Measurements from ENCODE around the gene GJD2. TPM values are rescaled to one million over a fixed set of nuclear protein-coding genes. Genes with fewer than 3 reads are reported as not detected.

Gene GJD2
- total RNA-seq, 1 experiment from 2014 or later: not detected

GRCh38 chr15:34794590-34795206, 39.9 kb upstream of the GJD2 start:
- H3K56ac ChIP-seq (ENCODE audit: insufficient read length, low read depth, low read length): no peak overlapping the region
- peak overlapping the region; percentile 12 for H2BK12ac ChIP-seq (ENCODE audit: insufficient read length, low read depth, low read length)
- no peaks in the 10 kb centered on the region for H3K9me3 ChIP-seq (ENCODE audit: control insufficient read depth, low read depth, low read length)
- H3K27me3 ChIP-seq (ENCODE audit: insufficient read depth, low read length): no peaks in the 10 kb centered on the region; the same call in 1 of the 2 replicates
- no peak overlapping the region for H3K23ac ChIP-seq (ENCODE audit: insufficient read length, low read depth, low read length)
- H3K79me1 ChIP-seq (ENCODE audit: insufficient read depth, low read depth, low read length, poor library complexity, severe bottlenecking): no peaks in the 10 kb centered on the region
- H2BK15ac ChIP-seq (ENCODE audit: low read depth, low read length): no peak overlapping the region
- no peak overlapping the region for H4K5ac ChIP-seq (ENCODE audit: insufficient read length, low read depth, low read length)
- no CpG with 5 or more reads among the region's 33 CpGs for WGBS (ENCODE audit: extremely low coverage, insufficient read length, low lambda C conversion rate)
- H3K27me3 Mint-ChIP-seq (ENCODE audit: low read depth): peaks cover 38% of the 10 kb centered on the region
- peak overlapping the region; percentile 92 for H3K14ac ChIP-seq (ENCODE audit: insufficient read depth, low read length)
- H3K4me1 ChIP-seq (ENCODE audit: insufficient read depth, low read length): no peaks in the 10 kb centered on the region
- no peak overlapping the region for H3K27ac Mint-ChIP-seq
- no peak overlapping the region for H3T11ph ChIP-seq (ENCODE audit: low read length)
- no peak overlapping the region; the same call in 1 of the 2 replicates for H3K4ac ChIP-seq (ENCODE audit: low read depth, low read length)
- peak overlapping the region; percentile 34 for H3K9ac ChIP-seq (ENCODE audit: extremely low read depth, insufficient read length, low read length)
- peak; percentile 33 for DNase-seq
- H3K4me3 Mint-ChIP-seq: peak overlapping the region; percentile 66 to 72
- no peaks in the 10 kb centered on the region for H4K20me1 ChIP-seq (ENCODE audit: control insufficient read depth, insufficient read depth, insufficient read length)
- H3K79me2 ChIP-seq (ENCODE audit: insufficient read depth, low read length): no peaks in the 10 kb centered on the region
- no peak overlapping the region for H2BK5ac ChIP-seq (ENCODE audit: insufficient read length, low read length)
- H3K9me3 Mint-ChIP-seq: no peaks in the 10 kb centered on the region
- H3K23me2 ChIP-seq (ENCODE audit: insufficient read length, low read depth, low read length, poor library complexity, severe bottlenecking): peaks cover 8% of the 10 kb centered on the region
- TF ChIP-seq CTCF (conservative IDR thresholded peaks at IDR 0.05): no peak
- H3K36me3 Mint-ChIP-seq (ENCODE audit: insufficient read depth in 1 of 3, low read depth in 3 of 3): peaks cover 0 to 17% (median 14%) of the 10 kb centered on the region in 3 experiments; a peak in 4 of 7 replicates
- peak overlapping the region; percentile 29 for H3K4me2 ChIP-seq (ENCODE audit: insufficient read depth, insufficient read length, low read length)
- H3K18ac ChIP-seq (ENCODE audit: insufficient read length, low read depth, low read length): peak overlapping the region; percentile 73
- H4K91ac ChIP-seq (ENCODE audit: insufficient read length, low read depth, low read length): no peak overlapping the region
- H3K4me1 Mint-ChIP-seq: peaks cover 11 to 23% of the 10 kb centered on the region in 2 experiments
- no peak overlapping the region for H2AK5ac ChIP-seq (ENCODE audit: insufficient read length, low read length)
- H2BK120ac ChIP-seq (ENCODE audit: low read depth, low read length, poor library complexity, severe bottlenecking): no peak overlapping the region
- no peak overlapping the region for H2AFZ ChIP-seq (ENCODE audit: low read length)
- no peak overlapping the region for H3K27ac ChIP-seq (ENCODE audit: insufficient read length, low read depth, low read length)
- H2BK20ac ChIP-seq (ENCODE audit: low read depth, low read length, poor library complexity, severe bottlenecking): no peak overlapping the region
- no peak overlapping the region for H4K8ac ChIP-seq (replicated peaks; ENCODE audit: insufficient read length, low read depth, low read length)
